Heart left ventricle (tissue), 16 donors: Measurements from ENCODE around the gene IL15RA. TPM values are rescaled to one million over a fixed set of nuclear protein-coding genes. Genes with fewer than 3 reads are reported as not detected.

Experiments used
- ATAC-seq, 4 donors: fragments of 200-7000 bp; cut with Tn5 transposase; one replicate each; pipeline ENCODE4 v1.9.1; 2020 to 2022; ENCODE audit warnings: moderate library complexity in 4 of 4, mild to moderate bottlenecking in 3 of 4, moderate number of reproducible peaks in 1 of 4
- DNase-seq, 5 donors: peaks; one replicate each; pipeline ENCODE4 v3.0.0-alpha.2; 2020
- H3K27ac ChIP-seq, 12 donors: fragments of 200-600 bp; sonication (generic) in 4 of 12; one replicate each; pipeline versions ENCODE4 v1.5.0 to v1.8.0; 2016 to 2022; ENCODE audit warnings: mild to moderate bottlenecking in 2 of 12
- H3K27me3 ChIP-seq, 9 donors: fragments of 200-600 bp; sonication (generic) in 2 of 9; one replicate each; pipeline versions ENCODE4 v1.5.1 to v1.8.0; 2016 to 2022; ENCODE audit warnings: mild to moderate bottlenecking in 3 of 9
- H3K36me3 ChIP-seq, 9 donors: fragments of 200-600 bp; sonication (generic) in 2 of 9; one replicate each; pipeline versions ENCODE4 v1.5.0 to v1.8.0; 2018 to 2022; ENCODE audit warnings: mild to moderate bottlenecking in 2 of 9
- H3K4me1 ChIP-seq, 12 donors: fragments of 200-600 bp; sonication (generic) in 4 of 12; one replicate each; pipeline versions ENCODE4 v1.5.0 to v1.8.0; 2016 to 2022; ENCODE audit warnings: mild to moderate bottlenecking in 3 of 12
- H3K4me3 ChIP-seq, 12 donors: fragments of 200-600 bp; sonication (generic) in 4 of 12; one replicate each; pipeline versions ENCODE4 v1.5.0 to v1.8.0; 2017 to 2022; ENCODE audit warnings: mild to moderate bottlenecking in 9 of 12, moderate library complexity in 4 of 12
- H3K9me3 ChIP-seq, 12 donors: fragments of 200-600 bp; sonication (generic) in 4 of 12; one replicate each; pipeline versions ENCODE4 v1.5.0 to v1.8.0; 2016 to 2022; ENCODE audit warnings: mild to moderate bottlenecking in 1 of 12
- CTCF ChIP-seq, 12 donors: fragments of 200-600 bp; sonication (generic) in 4 of 12; IDR thresholded peaks; one replicate each; pipeline versions ENCODE4 v1.5.0 to v1.8.0; 2018 to 2022; ENCODE audit warnings: antibody characterized with exemption in 12 of 12, mild to moderate bottlenecking in 5 of 12
- POLR2A ChIP-seq, 2 donors: fragments of 450-650 bp; IDR thresholded peaks; one replicate each; pipeline ENCODE4 v1.6.1; 2017; ENCODE audit warnings: antibody characterized with exemption in 2 of 2, mild to moderate bottlenecking in 2 of 2, moderate library complexity in 2 of 2
- WGBS, 4 donors: extraction: QIAGEN DNeasy Blood & Tissue Kit in 2 of 4; methylation state at CpG; one replicate each; pipeline versions ENCODE4 v1.1.5 to v1.1.7; 2013 to 2018; 5-methylcytosine and 5-hydroxymethylcytosine counted together
- intact Hi-C, 10 donors: fragments of 100-400 bp; cut with DNase I; formaldehyde crosslinking; loops; one replicate each; pipeline versions ENCODE4 v1.11.1 to v1.14.2; 2022
- polyA plus RNA-seq, 2 donors: library from polyadenylated mRNA; stranded (reverse); fragments of 200-250 nt; gene quantifications; one replicate each; pipeline ENCODE4 v1.2.3, GENCODE V29; 2013
- total RNA-seq, 9 donors: library from RNA; depleted of rRNA in 2 of 9; stranded (reverse); fragments of >200 nt in 2 of 9; fragmentation: NEBNext Ultra II Directional in 3 of 9; extraction: Animal tissue kit (Norgen Biotek cat#: 25700) in 3 of 9; gene quantifications; one replicate each; pipeline versions ENCODE4 v1.1.0 to v1.2.4, GENCODE V29; 2016 to 2023
- donor health status: ischemic (EF 13 %, LVEDD 7.1; RV severe dilation, severe dysfunction).
- donor health status: healthy with polysubstance abuse.
- donor health status: DM: no; HTN: yes; CAD: no.
- donor health status: DM: no; HTN: no; CAD: no.
- donor health status: ischemic (EF 25% LVEDD 6.9; RV normal size, moderate dysfunction).
- donor health status: ischemic (EF 25% LVEDD 5.7; RV mildly dilated, moderate dysfunction).
- donor health status: healthy.
- donor health status: DM: yes; HTN: yes; CAD: no.
- donor health status: ischemic (EF 35%, LVEDD 5.7; RV mildly dilated, moderate dysfunction).
- donor health status: nonischemic (EF 11% LVEDD 7.7; RV severe dilation, severe dysfunction).
- donor health status: DM: yes; HTN: yes; CAD: no.
- donor health status: PGD.
- donor health status: ischemic (EF 29% LVEDD 5.4; RV normal size, mild dysfunction).
- donor health status: nonischemic (EF 23%, LVEDD 6.1; RV moderate dilation, normal function).

The IL15RA gene
- total and polyA plus RNA-seq, 11 donors, result 2.2 to 41.1 (median 6.6) TPM

- WGBS, 4 donors, result 90 to 94% (median 92%) methylated on average over 4 of the region's 4 CpGs
- intact Hi-C loops, result loop anchor here in 8 of 10 donors (5.0 to 10.0 kb wide), 10 partner anchors 37 to 395 kb away; partner anchors contain the start of gene RBM17 (in 2 of the 8)
- ATAC-seq, result no peak
- H3K4me1 ChIP-seq, result peaks cover 0 to 21% (median 0%) of the 10 kb centered on the region in 12 donors
- DNase-seq, result no peak
- TF ChIP-seq CTCF (IDR thresholded peaks at IDR 0.05) (no peak), POLR2A (IDR thresholded peaks at IDR 0.05) (no peak)
- H3K4me3 ChIP-seq, result no peak overlapping the region
- H3K27ac ChIP-seq, result peak overlapping the region in 1 of 12 donors; percentile 75
- no peaks in the 10 kb centered on the region for H3K36me3 ChIP-seq
- H3K27me3 ChIP-seq, result peaks cover 0 to 3% (median 0%) of the 10 kb centered on the region in 9 donors
- peaks cover 0 to 10% (median 0%) of the 10 kb centered on the region in 12 donors for H3K9me3 ChIP-seq
Observed at GRCh38 chr10:6009961-6010360, 32.6 kb upstream of the IL15RA start.

GRCh38 chr10:6009150-6009549 is 31.8 kb upstream of the IL15RA start:
- no peak for DNase-seq
- ATAC-seq, result peak; percentile 49 to 83 (median 55)
- 60 to 72% (median 64%) methylated on average over 2 of the region's 2 CpGs for WGBS, 4 donors
- intact Hi-C loops, result loop anchor here in 1 of 10 donors (10.0 kb wide), 1 partner anchor 54 kb away; no protein-coding TSS in a partner anchor
- Histone ChIP-seq H3K9me3 (peaks cover 0 to 10% (median 0%) of the 10 kb centered on the region in 12 donors), H3K4me1 (peaks cover 0 to 15% (median 0%) of the 10 kb centered on the region in 12 donors), H3K36me3 (no peaks in the 10 kb centered on the region), H3K27ac (peak overlapping the region in 7 of 12 donors; percentile 6 to 75 (median 34)), H3K4me3 (peak overlapping the region in 9 of 12 donors; percentile 9 to 47 (median 34)), H3K27me3 (peaks cover 0 to 3% (median 0%) of the 10 kb centered on the region in 9 donors)
- TF ChIP-seq CTCF (IDR thresholded peaks at IDR 0.05), result no peak
- no peak for TF ChIP-seq POLR2A (IDR thresholded peaks at IDR 0.05)

GRCh38 chr10:6008497-6009142 is 31.3 kb upstream of the IL15RA start:
- Histone ChIP-seq H3K27ac (peak overlapping the region in 7 of 12 donors; percentile 6 to 75 (median 34)), H3K27me3 (peaks cover 0 to 3% (median 0%) of the 10 kb centered on the region in 9 donors), H3K9me3 (peaks cover 0 to 10% (median 0%) of the 10 kb centered on the region in 12 donors), H3K4me1 (peaks cover 0 to 10% (median 0%) of the 10 kb centered on the region in 12 donors), H3K4me3 (peak overlapping the region in 9 of 12 donors; percentile 9 to 47 (median 34)), H3K36me3 (no peaks in the 10 kb centered on the region)
- 66 to 74% (median 70%) methylated on average over 5 of the region's 5 CpGs for WGBS, 4 donors
- DNase-seq (no peak), ATAC-seq (no peak)
- intact Hi-C loops, result loop anchor here in 1 of 10 donors (10.0 kb wide), 1 partner anchor 54 kb away; no protein-coding TSS in a partner anchor
- TF ChIP-seq CTCF (IDR thresholded peaks at IDR 0.05), result no peak
- TF ChIP-seq POLR2A (IDR thresholded peaks at IDR 0.05), result no peak

- Histone ChIP-seq H3K27me3 (peaks cover 0 to 3% (median 0%) of the 10 kb centered on the region in 9 donors), H3K4me3 (no peak overlapping the region), H3K9me3 (peaks cover 0 to 10% (median 0%) of the 10 kb centered on the region in 12 donors), H3K27ac (no peak overlapping the region), H3K36me3 (no peaks in the 10 kb centered on the region), H3K4me1 (peaks cover 0 to 10% (median 0%) of the 10 kb centered on the region in 12 donors)
- TF ChIP-seq POLR2A (IDR thresholded peaks at IDR 0.05) (no peak), CTCF (IDR thresholded peaks at IDR 0.05) (no peak)
- DNase-seq (no peak), ATAC-seq (no peak)
- intact Hi-C loops, result loop anchor here in 1 of 10 donors (10.0 kb wide), 1 partner anchor 52 kb away; no protein-coding TSS in a partner anchor
- WGBS, 4 donors, result 0 to 98% (median 70%) methylated on average over 1 of the region's 1 CpG
Observed at GRCh38 chr10:6006991-6007390, 29.6 kb upstream of the IL15RA start.
